HFFc6 (cell line): ENCODE data around the gene NUDCD3. TPM values are rescaled to one million over a fixed set of nuclear protein-coding genes. Genes with fewer than 3 reads are reported as not detected.

Experiments used
- DNase-seq: peaks from one replicate; pipeline ENCODE4 v3.0.0-alpha.2; 2018
- H3K27ac Mint-ChIP-seq: 2 replicates; pipeline ENCODE4 v1.8.0; 2020; ENCODE audit warnings: mild to moderate bottlenecking, mixed read lengths
- H3K27me3 Mint-ChIP-seq: 2 replicates; pipeline ENCODE4 v1.8.0; 2021; ENCODE audit warnings: mild to moderate bottlenecking, moderate library complexity, mixed read lengths; ENCODE audit not compliant: insufficient read depth
- H3K36me3 Mint-ChIP-seq: 2 replicates; pipeline ENCODE4 v1.8.0; 2021; ENCODE audit warnings: low read depth, mixed read lengths
- H3K4me1 Mint-ChIP-seq: 2 replicates; pipeline ENCODE4 v1.8.0; 2020; ENCODE audit warnings: low read depth, mixed read lengths
- H3K4me3 Mint-ChIP-seq: 2 replicates; pipeline ENCODE4 v1.8.0; 2020; ENCODE audit warnings: mild to moderate bottlenecking, moderate library complexity, mixed read lengths
- H3K9me3 Mint-ChIP-seq: 2 replicates; pipeline ENCODE4 v1.8.0; 2020; ENCODE audit warnings: mild to moderate bottlenecking, mixed read lengths
- CTCF ChIP-seq: fragments of 200-600 bp; sonication (generic); IDR thresholded peaks from 2 replicates; pipeline ENCODE4 v1.5.0; 2021; ENCODE audit warnings: antibody characterized with exemption, mild to moderate bottlenecking
- total RNA-seq, 6 experiments: library from RNA; stranded (reverse); fragmentation: NEBNext Ultra II Directional; extraction: Animal tissue kit (Norgen Biotek cat#: 25700); gene quantifications; 2 replicates in 1 of 6; 3 replicates in 5 of 6; pipeline ENCODE4 v1.2.3, GENCODE V29; 2021

NUDCD3 gene
- total RNA-seq, 6 experiments from 2014 or later: 79.2 to 114 (median 90.6) TPM

- no peak for DNase-seq
- Mint-ChIP-seq H3K27me3 (peaks cover 28% of the 10 kb centered on the region), H3K9me3 (no peaks in the 10 kb centered on the region), H3K4me1 (peaks cover 13% of the 10 kb centered on the region), H3K36me3 (no peaks in the 10 kb centered on the region), H3K4me3 (no peak overlapping the region), H3K27ac (no peak overlapping the region)
- no peak for TF ChIP-seq CTCF
Measured at GRCh38 chr7:44333911-44334733, 156.3 kb downstream of the NUDCD3 start.

- Mint-ChIP-seq H3K27me3 (peaks cover 38% of the 10 kb centered on the region), H3K9me3 (no peaks in the 10 kb centered on the region), H3K4me1 (peaks cover 13% of the 10 kb centered on the region), H3K27ac (no peak overlapping the region), H3K36me3 (no peaks in the 10 kb centered on the region), H3K4me3 (no peak overlapping the region)
- no peak for DNase-seq
- no peak for TF ChIP-seq CTCF
Measured at GRCh38 chr7:44331682-44332081, 158.8 kb downstream of the NUDCD3 start.

- peaks cover 32% of the 10 kb centered on the region for H3K27me3 Mint-ChIP-seq
- DNase-seq: no peak
- H3K4me1 Mint-ChIP-seq: peaks cover 19% of the 10 kb centered on the region
- H3K9me3 Mint-ChIP-seq: no peaks in the 10 kb centered on the region
- no peak overlapping the region for H3K4me3 Mint-ChIP-seq
- no peak overlapping the region for H3K27ac Mint-ChIP-seq
- H3K36me3 Mint-ChIP-seq: no peaks in the 10 kb centered on the region
- TF ChIP-seq CTCF: no peak
Measured at GRCh38 chr7:44330331-44330730, 160.1 kb downstream of the NUDCD3 start.

GRCh38 chr7:44329888-44330287 lies 160.6 kb downstream of the NUDCD3 start:
- no peak overlapping the region for H3K4me3 Mint-ChIP-seq
- H3K27me3 Mint-ChIP-seq: peaks cover 32% of the 10 kb centered on the region
- no peak overlapping the region for H3K27ac Mint-ChIP-seq
- no peaks in the 10 kb centered on the region for H3K9me3 Mint-ChIP-seq
- peaks cover 19% of the 10 kb centered on the region for H3K4me1 Mint-ChIP-seq
- TF ChIP-seq CTCF: no peak
- no peaks in the 10 kb centered on the region for H3K36me3 Mint-ChIP-seq
- no peak for DNase-seq

Other genes starting within 250 kb of the NUDCD3 start
- gene CAMK2B, start 165.1 kb downstream of the NUDCD3 start, total RNA-seq: under 1 TPM in 2 of 6 experiments, not detected in 4; 0.11 to 0.41 TPM
- gene NPC1L1, start 50.7 kb upstream of the NUDCD3 start, total RNA-seq: not detected
- 10 to 100 TPM; 62.2 to 81.9 (median 70.1) TPM for gene DDX56, start 83.2 kb upstream of the NUDCD3 start, total RNA-seq
- gene TMED4, start 91.6 kb upstream of the NUDCD3 start, total RNA-seq: 10 to 100 TPM; 73.7 to 89.7 (median 80.7) TPM
- 10 to 100 TPM; 77.8 to 88.2 (median 80.2) TPM for gene OGDH, start 116.0 kb upstream of the NUDCD3 start, total RNA-seq